MM.1S (cell line): Measurements from ENCODE around the gene BIVM.

Source experiments
- CTCF ChIP-seq: fragments of 300-600 bp; sonication (generic); IDR thresholded peaks from 2 replicates; pipeline ENCODE4 v1.5.1; 2016; ENCODE audit warnings: antibody characterized with exemption, low read length, mixed read lengths
- EZH2 ChIP-seq: fragments of 300-600 bp; sonication (generic); optimal IDR thresholded peaks from 2 replicates; pipeline ENCODE3; 2017; ENCODE audit warnings: low read depth, mild to moderate bottlenecking, antibody characterized with exemption, low read length, mixed read lengths
- EZH2phosphoT487 ChIP-seq: fragments of 300-600 bp; sonication (generic); IDR thresholded peaks from 2 replicates; pipeline ENCODE4 v1.6.1; 2018; ENCODE audit warnings: antibody characterized with exemption, low read length

GRCh38 chr13:102838982-102839381, 40.1 kb downstream of the BIVM start:
- TF ChIP-seq CTCF (no peak), EZH2phosphoT487 (no peak), EZH2 (no peak)
